G401.6 (cell line): ENCODE measurements around the gene PCDH1.
"Not testable (repeated sequence)": the region's sequence is repeated elsewhere in the genome, so short reads cannot be mapped to it uniquely, and the experiment has no call there.

Experiments
- FAIRE-seq: peaks from 2 replicates; lab custom pipeline; 2012; peaks lifted over from hg19 to GRCh38; lab: Jason Lieb, UNC

Gene PCDH1

GRCh38 chr5:141832131-141832530 lies 46.1 kb downstream of the PCDH1 start:
- no peak for FAIRE-seq

DNA sequence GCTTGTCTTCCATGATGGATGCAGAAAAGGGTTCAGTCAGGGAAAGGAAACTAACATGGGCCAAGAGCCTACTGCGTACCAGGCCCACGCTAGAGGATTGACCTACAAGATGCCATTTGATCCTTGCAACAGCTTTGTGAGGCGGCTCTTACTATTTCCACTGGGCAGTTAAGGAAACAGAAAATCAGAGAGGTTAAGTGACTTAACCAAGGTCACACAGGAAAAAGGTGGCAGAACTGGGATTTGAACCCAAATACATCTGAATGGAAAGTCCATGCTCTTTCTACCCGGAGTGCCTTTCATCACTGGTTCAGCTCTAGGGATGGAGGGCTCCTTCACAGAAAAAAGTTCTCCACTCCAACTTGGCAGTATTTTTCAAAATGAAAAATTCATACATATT lies 50.0 kb downstream of the PCDH1 start:
- FAIRE-seq, result no peak

DNA sequence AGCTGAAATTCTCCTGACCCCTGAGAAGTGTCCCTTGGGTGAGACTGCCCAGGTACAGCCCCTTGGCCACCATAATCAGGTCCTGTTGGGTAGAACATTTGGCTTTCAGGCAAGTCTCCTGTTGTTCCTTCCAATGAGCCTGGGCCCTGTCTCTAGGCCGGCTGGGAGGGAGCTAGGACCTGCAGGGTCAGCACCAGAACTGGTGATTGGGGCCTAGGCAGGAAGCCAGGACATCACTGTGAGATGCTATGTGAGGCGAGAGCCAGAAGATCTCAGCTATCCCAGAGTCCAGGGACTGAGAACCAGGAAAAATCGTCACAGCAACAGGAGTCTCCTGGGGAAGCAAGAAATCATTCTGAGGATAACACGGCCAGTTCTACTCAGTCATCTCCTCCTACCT lies 51.5 kb downstream of the PCDH1 start:
- no peak for FAIRE-seq

DNA sequence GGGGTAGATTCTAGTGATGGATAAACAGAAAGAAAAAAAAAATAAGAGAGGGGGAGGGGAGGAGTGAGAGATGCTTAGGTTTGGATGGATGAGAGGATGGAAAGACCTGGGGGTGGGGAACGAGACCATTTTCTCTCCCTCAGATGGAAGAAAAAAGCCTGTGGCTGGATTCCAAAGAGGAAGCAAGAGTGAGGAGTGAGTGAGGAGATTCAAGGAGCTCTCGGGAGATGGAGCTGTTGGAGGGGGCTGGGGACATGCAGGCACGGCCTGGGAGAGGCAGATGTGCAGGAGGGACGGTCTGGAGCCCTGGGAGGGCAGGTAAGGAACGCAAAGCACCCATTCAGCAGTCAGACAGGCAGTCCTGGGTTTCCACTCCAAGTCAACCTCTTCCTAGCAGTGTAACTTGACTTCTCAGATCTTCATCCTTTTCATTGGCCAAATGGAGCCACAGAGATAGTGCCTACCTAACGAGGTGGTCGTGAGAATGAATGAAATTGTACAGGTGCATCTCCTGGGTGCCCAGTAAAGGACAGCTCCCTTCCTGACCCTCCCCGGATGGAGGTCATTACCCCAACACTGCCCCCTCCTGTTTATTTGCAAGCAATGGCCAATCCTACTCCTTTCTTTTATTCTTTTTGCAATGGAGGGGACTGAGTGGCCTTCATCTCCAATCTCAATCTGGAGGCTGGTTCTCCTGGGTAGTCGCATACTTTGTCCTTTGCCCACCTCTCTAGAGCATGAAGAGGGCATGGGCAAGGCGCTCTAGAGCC lies 52.2 kb downstream of the PCDH1 start:
- FAIRE-seq, result no peak

- FAIRE-seq, result no peak
Observed at GRCh38 chr5:141825241-141825671, 53.0 kb downstream of the PCDH1 start.

DNA sequence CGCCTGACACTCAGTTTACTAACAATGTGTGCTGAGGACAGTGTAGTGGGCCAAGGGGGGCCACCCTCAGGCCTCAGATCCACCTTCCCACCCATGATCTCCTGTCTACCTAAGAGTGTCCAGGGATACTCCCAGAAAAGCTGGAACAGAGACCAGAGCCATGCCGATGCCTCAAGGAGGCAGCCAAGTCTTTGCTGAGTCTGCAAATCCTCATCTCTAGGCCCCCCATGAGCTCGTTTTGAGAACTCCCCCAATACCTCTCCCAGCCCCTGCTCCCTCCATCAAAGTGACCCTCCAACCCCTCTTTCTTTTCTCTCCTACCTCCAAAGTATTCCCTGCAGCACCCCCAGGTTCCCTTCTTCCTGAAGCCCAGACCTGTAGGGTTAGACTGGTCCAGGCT lies 53.5 kb downstream of the PCDH1 start:
- FAIRE-seq, result no peak

DNA sequence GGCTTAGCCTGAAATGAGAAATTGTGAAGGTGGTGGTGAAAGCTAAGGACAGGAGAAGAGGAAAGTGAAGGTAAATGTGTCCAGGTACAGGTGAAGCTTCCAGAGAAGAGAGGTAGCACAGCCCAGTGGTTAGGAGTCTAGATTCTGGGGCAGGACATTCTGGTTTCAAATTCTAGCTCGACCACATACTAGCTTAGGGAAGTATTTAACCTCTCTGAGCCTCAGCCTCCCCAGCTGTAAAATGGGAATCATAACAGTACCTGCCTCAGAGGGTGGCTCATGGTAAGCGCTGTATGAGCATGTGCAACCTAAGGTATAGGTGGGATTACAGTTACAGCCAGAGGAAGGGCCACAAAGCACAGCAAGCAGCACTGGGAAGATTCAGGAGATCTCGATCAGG lies 55.2 kb downstream of the PCDH1 start:
- no peak for FAIRE-seq

DNA sequence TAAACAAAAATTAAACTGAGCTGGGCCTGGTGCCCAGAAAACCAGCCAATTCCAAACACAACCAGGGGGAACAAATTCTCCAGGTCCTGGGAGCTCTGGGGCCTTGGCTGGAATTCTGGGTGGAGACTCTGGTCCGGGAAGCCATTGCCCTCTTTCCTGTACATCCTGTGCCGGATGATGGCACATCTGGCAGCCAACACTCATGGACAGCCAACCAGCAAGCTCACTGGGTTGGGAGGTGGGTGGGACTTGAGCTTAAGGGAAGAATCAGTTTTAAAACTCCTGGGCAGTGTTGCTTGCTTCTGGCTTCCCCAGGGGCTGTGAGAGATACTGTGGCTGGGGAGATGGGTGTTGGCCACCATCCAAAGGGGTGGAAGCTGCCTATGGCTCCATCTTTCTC lies 56.1 kb downstream of the PCDH1 start:
- no peak for FAIRE-seq

DNA sequence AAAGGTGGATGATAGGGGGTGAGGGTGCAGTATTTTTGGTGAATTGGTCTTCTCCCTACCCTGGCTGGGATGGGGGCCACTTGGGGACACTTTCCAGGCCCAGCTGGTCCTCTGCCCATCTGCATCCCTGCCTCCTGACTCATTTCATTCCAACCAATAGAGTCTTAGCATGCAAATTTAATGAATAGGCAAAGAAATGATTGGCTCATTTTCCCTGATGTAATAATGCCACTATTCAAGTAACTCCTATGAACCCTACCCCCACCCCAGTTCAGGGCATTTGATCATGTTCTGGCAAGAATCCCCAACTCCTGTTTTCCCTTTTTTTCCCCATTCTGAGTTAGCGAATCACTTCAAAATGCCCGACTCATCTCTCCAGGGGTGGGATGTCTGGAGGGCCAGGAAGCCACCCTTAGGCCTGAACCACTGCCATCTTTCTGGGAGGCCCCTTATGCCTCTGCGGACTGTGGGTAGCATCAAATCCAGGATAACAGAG lies 56.7 kb downstream of the PCDH1 start:
- FAIRE-seq, result no peak

- FAIRE-seq, result not testable (repeated sequence)
Observed at GRCh38 chr5:141820686-141821085, 57.5 kb downstream of the PCDH1 start.

DNA sequence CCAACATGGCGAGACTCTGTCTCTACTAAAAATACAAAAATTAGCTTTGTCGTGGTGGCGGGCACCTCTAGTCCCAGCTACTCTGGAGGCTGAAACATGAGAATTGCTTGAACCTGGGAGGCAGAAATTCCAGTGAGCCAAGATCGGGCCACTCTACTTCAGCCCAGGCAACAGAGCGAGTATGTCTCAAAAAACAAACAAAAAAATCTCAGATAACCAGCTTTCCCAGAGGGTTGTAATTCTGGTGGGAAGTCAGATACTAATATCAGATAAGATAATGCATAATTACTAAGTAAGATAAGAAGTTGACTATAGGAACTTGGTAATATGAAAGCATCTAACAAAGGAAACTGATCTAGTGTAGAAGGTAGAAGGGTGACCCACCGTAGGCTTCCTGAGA lies 60.6 kb downstream of the PCDH1 start:
- FAIRE-seq, result no peak

DNA sequence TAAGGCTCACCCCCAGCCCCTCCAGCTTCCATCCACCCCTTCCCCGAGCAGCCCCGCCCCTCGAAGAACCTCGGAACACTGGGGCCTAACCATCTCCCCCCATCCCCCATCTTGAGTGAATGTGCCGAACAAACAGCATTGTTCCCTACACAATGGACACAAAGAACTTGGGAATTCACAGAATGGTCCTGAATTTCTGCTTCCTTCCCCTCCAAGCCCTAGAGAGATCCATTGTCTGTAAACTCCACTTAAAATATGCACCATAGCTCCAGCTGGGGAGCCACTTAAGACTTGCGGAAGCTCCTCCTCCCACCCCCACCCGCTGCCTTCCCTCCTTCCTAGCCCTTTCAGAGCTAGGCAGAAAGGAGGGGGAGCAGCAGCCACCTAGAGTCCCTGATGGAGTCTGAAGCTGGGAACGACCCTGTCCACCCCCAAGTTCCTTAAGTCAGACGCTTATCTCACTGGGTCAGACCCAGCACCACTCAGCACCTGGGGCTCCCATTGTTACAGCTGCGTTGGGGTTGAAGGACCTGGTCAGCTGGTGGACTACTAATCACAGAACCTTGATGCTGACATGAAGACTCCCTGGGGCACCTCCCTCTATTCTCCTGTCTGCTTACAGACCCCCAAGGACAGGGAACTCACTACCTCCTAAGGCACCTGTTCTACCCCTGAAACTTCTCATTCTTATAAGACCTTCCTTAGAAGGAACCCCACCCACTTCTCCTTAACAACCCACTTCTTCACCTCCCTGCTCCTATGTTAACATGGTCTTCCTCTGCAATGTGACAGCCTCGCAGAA lies 61.4 kb downstream of the PCDH1 start:
- FAIRE-seq, result no peak

DNA sequence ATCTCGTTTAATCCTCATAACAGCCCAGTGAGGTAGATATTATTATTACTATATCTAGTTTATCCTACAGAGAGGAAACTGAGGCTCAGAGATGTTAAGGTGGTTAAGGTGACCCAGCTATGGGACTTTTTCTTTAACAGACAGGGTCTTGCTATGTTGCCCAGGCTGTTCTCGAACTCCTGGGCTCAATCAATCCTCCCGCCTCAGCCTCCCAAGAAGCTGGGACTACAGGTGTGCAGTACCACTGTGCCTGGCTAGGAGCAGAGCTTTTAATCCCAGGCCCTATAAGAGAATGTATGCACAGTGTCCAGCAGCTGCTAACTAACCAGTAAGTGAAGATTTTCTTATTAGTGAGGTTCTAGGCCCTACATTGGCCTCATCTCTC lies 62.4 kb downstream of the PCDH1 start:
- no peak for FAIRE-seq

- no peak for FAIRE-seq
Observed at GRCh38 chr5:141815051-141815795, 63.0 kb downstream of the PCDH1 start.

- FAIRE-seq, result no peak
Observed at GRCh38 chr5:141814064-141814964, 63.9 kb downstream of the PCDH1 start.

DNA sequence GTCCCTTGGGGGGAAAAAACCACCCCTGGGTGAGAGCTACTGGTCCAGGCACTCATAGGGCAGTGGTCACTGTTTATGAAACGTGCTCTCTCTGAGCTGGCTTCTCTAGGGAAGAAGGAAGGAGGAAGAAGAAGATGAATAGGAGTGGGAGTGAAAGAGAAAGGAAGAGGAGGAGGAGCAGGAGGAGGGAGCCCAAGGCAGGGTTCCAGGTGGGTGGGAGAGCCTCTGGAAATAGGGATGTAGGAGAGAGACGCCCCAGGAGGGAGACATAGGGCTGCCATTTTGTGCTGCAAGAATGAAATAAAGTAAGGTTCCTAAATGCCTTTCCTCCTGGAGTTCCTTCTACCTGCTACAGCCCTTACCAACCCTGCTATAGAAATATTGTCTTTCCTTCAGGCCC lies 65.7 kb downstream of the PCDH1 start:
- no peak for FAIRE-seq

DNA sequence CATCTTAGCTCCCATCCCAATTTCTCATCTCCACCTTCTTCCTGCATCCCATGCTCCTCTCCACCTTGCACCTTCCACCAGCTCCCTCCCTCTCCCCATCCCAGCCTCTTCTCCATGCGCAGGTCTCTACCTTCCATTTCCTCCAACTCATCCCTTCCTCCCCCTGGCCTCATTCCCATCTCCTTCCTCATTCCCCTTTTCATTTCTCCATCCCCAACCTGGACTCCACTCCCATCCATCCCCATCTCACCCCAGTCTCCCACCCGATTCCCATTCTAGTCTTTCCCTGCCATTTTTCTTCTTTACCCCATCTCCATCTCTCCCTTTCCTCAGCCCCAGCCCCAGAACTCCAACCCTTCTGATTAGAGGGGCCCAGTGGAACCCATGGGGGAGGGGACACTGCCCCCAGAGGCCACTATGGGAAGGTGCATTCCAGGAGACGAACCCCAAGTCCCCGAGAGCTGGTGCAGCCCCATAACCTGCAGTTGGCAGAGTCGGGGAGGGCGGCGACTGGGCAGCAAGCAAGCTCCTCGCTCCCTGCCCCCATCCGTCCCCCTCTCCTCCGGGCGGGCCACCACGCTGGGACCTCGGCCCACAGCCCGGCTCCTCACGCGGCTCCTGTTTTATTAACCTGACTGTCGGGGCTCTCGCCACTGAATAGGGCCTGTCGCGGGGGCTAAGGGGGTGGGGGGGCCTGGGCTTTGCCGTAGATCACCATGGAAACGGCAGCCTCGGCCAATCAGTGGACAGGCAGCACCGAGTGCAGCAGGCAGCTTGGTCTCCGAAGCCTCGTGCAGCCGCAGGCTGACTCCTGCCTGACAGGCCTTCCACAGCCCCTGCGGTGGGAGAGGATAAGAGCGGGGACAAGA lies 66.7 kb downstream of the PCDH1 start:
- FAIRE-seq, result no peak

DNA sequence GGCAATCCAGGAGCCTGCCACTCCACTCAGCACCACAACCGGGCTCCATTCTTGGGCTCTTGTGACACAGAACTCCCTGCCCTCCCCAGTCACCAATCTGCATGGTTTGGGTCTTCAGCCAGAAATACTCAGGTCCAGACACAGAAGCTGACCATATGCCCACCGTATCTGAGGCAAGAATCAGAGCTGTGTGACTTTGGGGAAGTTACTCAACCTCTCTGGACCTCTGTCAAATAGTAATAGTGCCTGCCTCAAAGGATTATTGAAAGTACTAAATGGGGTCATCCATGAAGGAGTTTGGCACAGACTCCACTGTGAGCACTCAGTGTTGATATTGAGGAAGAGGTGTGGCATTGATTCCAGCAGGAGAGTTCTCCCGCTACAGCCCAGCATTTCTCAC lies 67.5 kb downstream of the PCDH1 start:
- no peak for FAIRE-seq

DNA sequence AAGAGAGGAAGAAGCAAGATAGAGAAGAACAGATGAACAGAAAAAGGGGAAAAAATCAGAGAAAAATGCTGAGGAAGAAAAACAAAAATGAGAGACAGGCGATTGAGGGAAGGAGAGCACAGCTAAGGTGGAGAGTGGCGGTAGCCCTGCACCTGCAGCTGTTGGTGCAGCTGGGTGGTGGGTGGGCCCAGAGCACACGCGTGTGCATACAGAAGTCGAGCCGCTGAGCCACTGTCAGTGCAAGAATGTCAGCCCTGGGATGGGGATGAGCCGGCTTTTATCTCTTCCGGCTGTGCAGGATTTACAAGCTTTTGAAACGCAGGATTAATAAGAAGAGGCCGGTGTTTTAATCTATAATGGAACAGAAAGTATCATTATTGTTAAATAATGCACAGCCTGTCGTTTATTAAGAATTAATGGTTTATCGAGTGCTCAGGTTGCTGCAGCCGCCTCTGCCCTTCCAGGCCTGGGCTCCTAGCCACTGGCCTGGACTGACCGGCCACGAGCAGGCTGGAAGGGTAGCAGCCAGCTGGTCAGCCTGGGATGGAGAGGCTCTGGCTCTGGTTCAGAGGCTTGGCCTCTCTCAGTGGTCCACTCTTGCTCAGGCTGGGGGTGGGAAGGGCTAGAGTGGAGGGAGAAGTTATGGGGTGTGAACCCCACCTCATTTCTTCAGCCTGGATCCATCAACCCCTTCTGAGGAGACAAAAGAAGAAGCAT lies 68.7 kb downstream of the PCDH1 start:
- no peak for FAIRE-seq

GRCh38 chr5:141808857-141809256 lies 69.4 kb downstream of the PCDH1 start:
- no peak for FAIRE-seq
